HEK293 (cell line): Measurements from ENCODE around the gene SLC39A12.

ENCODE experiments used
- KLF8 ChIP-seq: fragments of 450-650 bp; formaldehyde crosslinking; IDR thresholded peaks from 2 replicates; pipeline ENCODE4 v1.5.1; 2016; ENCODE audit warnings: missing biosample characterization, missing genetic modification characterization
- TCF7L2 ChIP-seq: IDR thresholded peaks from 2 replicates; pipeline ENCODE4 v1.6.1; 2011; ENCODE audit warnings: low read depth, mild to moderate bottlenecking, inconsistent platforms, low read length, moderate library complexity, borderline replicate concordance
- ZBTB7A ChIP-seq: fragments of 450-650 bp; formaldehyde crosslinking; IDR thresholded peaks from 2 replicates; pipeline ENCODE4 v1.5.1; 2016; ENCODE audit warnings: low read depth, missing biosample characterization, missing genetic modification characterization
- ZNF140 ChIP-seq: fragments of 450-650 bp; formaldehyde crosslinking; IDR thresholded peaks from 2 replicates; pipeline ENCODE4 v1.5.1; 2016; ENCODE audit warnings: missing biosample characterization, missing genetic modification characterization
- ZNF146 ChIP-seq: fragments of 450-650 bp; formaldehyde crosslinking; IDR thresholded peaks from 2 replicates; pipeline ENCODE4 v1.5.1; 2016; ENCODE audit warnings: missing biosample characterization, missing genetic modification characterization
- ZNF366 ChIP-seq: fragments of 450-650 bp; formaldehyde crosslinking; conservative IDR thresholded peaks from 2 replicates; pipeline ENCODE4 v1.5.1; 2016; ENCODE audit warnings: missing biosample characterization, missing genetic modification characterization
- ZNF529 ChIP-seq: fragments of 450-650 bp; formaldehyde crosslinking; IDR thresholded peaks from 2 replicates; pipeline ENCODE4 v1.5.1; 2017; ENCODE audit warnings: missing genetic modification characterization, missing biosample characterization; ENCODE audit not compliant: insufficient replicate concordance
- TF ChIP-seq, protein P1 (sequence below): fragments of 450-650 bp; formaldehyde crosslinking; IDR thresholded peaks from 2 replicates; pipeline ENCODE4 v1.5.1; 2016; ENCODE audit warnings: missing biosample characterization, missing genetic modification characterization

GRCh38 chr10:17915181-17915580 lies 36.5 kb upstream of the SLC39A12 start:
- TF ChIP-seq, protein P1, sequence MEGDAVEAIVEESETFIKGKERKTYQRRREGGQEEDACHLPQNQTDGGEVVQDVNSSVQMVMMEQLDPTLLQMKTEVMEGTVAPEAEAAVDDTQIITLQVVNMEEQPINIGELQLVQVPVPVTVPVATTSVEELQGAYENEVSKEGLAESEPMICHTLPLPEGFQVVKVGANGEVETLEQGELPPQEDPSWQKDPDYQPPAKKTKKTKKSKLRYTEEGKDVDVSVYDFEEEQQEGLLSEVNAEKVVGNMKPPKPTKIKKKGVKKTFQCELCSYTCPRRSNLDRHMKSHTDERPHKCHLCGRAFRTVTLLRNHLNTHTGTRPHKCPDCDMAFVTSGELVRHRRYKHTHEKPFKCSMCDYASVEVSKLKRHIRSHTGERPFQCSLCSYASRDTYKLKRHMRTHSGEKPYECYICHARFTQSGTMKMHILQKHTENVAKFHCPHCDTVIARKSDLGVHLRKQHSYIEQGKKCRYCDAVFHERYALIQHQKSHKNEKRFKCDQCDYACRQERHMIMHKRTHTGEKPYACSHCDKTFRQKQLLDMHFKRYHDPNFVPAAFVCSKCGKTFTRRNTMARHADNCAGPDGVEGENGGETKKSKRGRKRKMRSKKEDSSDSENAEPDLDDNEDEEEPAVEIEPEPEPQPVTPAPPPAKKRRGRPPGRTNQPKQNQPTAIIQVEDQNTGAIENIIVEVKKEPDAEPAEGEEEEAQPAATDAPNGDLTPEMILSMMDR (tag by site-specific recombination): no peak
- no peak for TF ChIP-seq ZNF529 (tag by site-specific recombination)
- no peak for TF ChIP-seq TCF7L2
- no peak for TF ChIP-seq KLF8 (tag by site-specific recombination)
- TF ChIP-seq ZNF140 (tag by site-specific recombination): no peak
- TF ChIP-seq ZNF366 (tag by site-specific recombination): no peak
- TF ChIP-seq ZBTB7A: no peak
- TF ChIP-seq ZNF146 (tag by site-specific recombination): no peak
